ENCODE results near the gene APOO. TPM values are rescaled to one million over a fixed set of nuclear protein-coding genes. Genes with fewer than 3 reads are reported as not detected.

Gene APOO
- total and polyA plus RNA-seq, 2 experiments from 2014 or later, result 32.8 to 72.4 TPM

DNA sequence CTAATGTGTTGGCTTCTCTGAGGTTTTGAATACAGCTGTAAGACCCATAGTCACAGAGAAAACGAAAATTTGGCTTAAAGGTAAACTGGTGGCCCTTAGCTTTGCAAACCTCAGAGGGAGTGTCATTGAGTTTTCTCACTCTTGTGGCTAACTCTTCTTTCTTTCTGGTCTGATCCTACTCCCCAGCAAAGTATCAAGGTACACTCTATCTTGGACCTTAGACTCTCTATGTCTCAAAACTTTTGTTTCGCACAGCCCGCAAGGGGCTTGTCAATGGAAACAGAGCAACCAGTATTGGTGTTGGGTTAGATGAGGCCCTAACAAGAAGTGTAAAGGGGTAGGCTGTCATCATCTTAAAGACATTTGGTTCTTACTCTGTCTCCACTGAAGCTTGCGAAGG, 19.8 kb downstream of the APOO start:
- ATAC-seq (no peak), DNase-seq (ENCODE audit: low spot score) (no peak)
- no peak overlapping the region for H3K4me3 ChIP-seq
- no peaks in the 10 kb centered on the region for H4K20me1 ChIP-seq (replicated peaks; ENCODE audit: insufficient read depth)
- H3F3A ChIP-seq (replicated peaks; ENCODE audit: low read depth), result no peaks in the 10 kb centered on the region
- TF ChIP-seq, protein P1, sequence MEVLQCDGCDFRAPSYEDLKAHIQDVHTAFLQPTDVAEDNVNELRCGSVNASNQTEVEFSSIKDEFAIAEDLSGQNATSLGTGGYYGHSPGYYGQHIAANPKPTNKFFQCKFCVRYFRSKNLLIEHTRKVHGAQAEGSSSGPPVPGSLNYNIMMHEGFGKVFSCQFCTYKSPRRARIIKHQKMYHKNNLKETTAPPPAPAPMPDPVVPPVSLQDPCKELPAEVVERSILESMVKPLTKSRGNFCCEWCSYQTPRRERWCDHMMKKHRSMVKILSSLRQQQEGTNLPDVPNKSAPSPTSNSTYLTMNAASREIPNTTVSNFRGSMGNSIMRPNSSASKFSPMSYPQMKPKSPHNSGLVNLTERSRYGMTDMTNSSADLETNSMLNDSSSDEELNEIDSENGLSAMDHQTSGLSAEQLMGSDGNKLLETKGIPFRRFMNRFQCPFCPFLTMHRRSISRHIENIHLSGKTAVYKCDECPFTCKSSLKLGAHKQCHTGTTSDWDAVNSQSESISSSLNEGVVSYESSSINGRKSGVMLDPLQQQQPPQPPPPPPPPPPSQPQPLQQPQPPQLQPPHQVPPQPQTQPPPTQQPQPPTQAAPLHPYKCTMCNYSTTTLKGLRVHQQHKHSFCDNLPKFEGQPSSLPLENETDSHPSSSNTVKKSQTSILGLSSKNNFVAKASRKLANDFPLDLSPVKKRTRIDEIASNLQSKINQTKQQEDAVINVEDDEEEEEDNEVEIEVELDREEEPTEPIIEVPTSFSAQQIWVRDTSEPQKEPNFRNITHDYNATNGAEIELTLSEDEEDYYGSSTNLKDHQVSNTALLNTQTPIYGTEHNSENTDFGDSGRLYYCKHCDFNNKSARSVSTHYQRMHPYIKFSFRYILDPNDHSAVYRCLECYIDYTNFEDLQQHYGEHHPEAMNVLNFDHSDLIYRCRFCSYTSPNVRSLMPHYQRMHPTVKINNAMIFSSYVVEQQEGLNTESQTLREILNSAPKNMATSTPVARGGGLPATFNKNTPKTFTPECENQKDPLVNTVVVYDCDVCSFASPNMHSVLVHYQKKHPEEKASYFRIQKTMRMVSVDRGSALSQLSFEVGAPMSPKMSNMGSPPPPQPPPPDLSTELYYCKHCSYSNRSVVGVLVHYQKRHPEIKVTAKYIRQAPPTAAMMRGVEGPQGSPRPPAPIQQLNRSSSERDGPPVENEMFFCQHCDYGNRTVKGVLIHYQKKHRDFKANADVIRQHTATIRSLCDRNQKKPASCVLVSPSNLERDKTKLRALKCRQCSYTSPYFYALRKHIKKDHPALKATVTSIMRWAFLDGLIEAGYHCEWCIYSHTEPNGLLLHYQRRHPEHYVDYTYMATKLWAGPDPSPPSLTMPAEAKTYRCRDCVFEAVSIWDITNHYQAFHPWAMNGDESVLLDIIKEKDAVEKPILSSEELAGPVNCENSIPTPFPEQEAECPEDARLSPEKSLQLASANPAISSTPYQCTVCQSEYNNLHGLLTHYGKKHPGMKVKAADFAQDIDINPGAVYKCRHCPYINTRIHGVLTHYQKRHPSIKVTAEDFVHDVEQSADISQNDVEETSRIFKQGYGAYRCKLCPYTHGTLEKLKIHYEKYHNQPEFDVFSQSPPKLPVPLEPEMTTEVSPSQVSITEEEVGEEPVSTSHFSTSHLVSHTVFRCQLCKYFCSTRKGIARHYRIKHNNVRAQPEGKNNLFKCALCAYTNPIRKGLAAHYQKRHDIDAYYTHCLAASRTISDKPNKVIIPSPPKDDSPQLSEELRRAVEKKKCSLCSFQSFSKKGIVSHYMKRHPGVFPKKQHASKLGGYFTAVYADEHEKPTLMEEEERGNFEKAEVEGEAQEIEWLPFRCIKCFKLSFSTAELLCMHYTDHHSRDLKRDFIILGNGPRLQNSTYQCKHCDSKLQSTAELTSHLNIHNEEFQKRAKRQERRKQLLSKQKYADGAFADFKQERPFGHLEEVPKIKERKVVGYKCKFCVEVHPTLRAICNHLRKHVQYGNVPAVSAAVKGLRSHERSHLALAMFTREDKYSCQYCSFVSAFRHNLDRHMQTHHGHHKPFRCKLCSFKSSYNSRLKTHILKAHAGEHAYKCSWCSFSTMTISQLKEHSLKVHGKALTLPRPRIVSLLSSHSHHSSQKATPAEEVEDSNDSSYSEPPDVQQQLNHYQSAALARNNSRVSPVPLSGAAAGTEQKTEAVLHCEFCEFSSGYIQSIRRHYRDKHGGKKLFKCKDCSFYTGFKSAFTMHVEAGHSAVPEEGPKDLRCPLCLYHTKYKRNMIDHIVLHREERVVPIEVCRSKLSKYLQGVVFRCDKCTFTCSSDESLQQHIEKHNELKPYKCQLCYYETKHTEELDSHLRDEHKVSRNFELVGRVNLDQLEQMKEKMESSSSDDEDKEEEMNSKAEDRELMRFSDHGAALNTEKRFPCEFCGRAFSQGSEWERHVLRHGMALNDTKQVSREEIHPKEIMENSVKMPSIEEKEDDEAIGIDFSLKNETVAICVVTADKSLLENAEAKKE (CRISPR knock-in tag; IDR thresholded peaks at IDR 0.05), result no peak
- TF ChIP-seq STAT1 (IDR thresholded peaks at IDR 0.05; ENCODE audit: unreplicated experiment) (no peak), EZH2 (IDR thresholded peaks at IDR 0.05; ENCODE audit: low read depth, unreplicated experiment) (no peak), POLR2AphosphoS5 (IDR thresholded peaks at IDR 0.05; ENCODE audit: low read depth) (no peak), NANOG (IDR thresholded peaks at IDR 0.05; ENCODE audit: borderline replicate concordance) (no peak), CREB1 (CRISPR knock-in tag; IDR thresholded peaks at IDR 0.05; ENCODE audit: low read depth) (no peak), EZH2phosphoT487 (IDR thresholded peaks at IDR 0.05; ENCODE audit: unreplicated experiment) (no peak), ZNF331 (CRISPR knock-in tag; IDR thresholded peaks at IDR 0.05; ENCODE audit: low read depth) (no peak), JUNB (IDR thresholded peaks at IDR 0.05; ENCODE audit: unreplicated experiment) (no peak), ZNF114 (CRISPR knock-in tag; IDR thresholded peaks at IDR 0.05) (no peak)
- TF ChIP-seq, protein P2, sequence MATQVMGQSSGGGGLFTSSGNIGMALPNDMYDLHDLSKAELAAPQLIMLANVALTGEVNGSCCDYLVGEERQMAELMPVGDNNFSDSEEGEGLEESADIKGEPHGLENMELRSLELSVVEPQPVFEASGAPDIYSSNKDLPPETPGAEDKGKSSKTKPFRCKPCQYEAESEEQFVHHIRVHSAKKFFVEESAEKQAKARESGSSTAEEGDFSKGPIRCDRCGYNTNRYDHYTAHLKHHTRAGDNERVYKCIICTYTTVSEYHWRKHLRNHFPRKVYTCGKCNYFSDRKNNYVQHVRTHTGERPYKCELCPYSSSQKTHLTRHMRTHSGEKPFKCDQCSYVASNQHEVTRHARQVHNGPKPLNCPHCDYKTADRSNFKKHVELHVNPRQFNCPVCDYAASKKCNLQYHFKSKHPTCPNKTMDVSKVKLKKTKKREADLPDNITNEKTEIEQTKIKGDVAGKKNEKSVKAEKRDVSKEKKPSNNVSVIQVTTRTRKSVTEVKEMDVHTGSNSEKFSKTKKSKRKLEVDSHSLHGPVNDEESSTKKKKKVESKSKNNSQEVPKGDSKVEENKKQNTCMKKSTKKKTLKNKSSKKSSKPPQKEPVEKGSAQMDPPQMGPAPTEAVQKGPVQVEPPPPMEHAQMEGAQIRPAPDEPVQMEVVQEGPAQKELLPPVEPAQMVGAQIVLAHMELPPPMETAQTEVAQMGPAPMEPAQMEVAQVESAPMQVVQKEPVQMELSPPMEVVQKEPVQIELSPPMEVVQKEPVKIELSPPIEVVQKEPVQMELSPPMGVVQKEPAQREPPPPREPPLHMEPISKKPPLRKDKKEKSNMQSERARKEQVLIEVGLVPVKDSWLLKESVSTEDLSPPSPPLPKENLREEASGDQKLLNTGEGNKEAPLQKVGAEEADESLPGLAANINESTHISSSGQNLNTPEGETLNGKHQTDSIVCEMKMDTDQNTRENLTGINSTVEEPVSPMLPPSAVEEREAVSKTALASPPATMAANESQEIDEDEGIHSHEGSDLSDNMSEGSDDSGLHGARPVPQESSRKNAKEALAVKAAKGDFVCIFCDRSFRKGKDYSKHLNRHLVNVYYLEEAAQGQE (IDR thresholded peaks at IDR 0.05; ENCODE audit: unreplicated experiment), result no peak
- TF ChIP-seq, protein P3, sequence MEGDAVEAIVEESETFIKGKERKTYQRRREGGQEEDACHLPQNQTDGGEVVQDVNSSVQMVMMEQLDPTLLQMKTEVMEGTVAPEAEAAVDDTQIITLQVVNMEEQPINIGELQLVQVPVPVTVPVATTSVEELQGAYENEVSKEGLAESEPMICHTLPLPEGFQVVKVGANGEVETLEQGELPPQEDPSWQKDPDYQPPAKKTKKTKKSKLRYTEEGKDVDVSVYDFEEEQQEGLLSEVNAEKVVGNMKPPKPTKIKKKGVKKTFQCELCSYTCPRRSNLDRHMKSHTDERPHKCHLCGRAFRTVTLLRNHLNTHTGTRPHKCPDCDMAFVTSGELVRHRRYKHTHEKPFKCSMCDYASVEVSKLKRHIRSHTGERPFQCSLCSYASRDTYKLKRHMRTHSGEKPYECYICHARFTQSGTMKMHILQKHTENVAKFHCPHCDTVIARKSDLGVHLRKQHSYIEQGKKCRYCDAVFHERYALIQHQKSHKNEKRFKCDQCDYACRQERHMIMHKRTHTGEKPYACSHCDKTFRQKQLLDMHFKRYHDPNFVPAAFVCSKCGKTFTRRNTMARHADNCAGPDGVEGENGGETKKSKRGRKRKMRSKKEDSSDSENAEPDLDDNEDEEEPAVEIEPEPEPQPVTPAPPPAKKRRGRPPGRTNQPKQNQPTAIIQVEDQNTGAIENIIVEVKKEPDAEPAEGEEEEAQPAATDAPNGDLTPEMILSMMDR (conservative IDR thresholded peaks at IDR 0.05; ENCODE audit: low read depth in 2 of 2), result no peak
- TF ChIP-seq, protein P4, sequence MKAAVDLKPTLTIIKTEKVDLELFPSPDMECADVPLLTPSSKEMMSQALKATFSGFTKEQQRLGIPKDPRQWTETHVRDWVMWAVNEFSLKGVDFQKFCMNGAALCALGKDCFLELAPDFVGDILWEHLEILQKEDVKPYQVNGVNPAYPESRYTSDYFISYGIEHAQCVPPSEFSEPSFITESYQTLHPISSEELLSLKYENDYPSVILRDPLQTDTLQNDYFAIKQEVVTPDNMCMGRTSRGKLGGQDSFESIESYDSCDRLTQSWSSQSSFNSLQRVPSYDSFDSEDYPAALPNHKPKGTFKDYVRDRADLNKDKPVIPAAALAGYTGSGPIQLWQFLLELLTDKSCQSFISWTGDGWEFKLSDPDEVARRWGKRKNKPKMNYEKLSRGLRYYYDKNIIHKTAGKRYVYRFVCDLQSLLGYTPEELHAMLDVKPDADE (IDR thresholded peaks at IDR 0.05), result no peak
- H3K4me2 ChIP-seq, result no peak overlapping the region
- H3K27ac ChIP-seq (ENCODE audit: low read depth), result no peak overlapping the region
- H3K27me3 ChIP-seq (ENCODE audit: insufficient read depth), result no peaks in the 10 kb centered on the region
- no peak overlapping the region for H2AFZ ChIP-seq
- peaks cover 17% of the 10 kb centered on the region for H3K4me1 Mint-ChIP-seq
- no peaks in the 10 kb centered on the region for H3K9me3 Mint-ChIP-seq
- no peaks in the 10 kb centered on the region for H3K79me2 ChIP-seq (replicated peaks; ENCODE audit: insufficient read depth)
- no peak overlapping the region for H3K4me3 Mint-ChIP-seq
- H3K36me3 Mint-ChIP-seq (ENCODE audit: low read depth), result peaks cover 3% of the 10 kb centered on the region; the same call in 1 of the 3 replicates
- no peaks in the 10 kb centered on the region for H3K9me2 ChIP-seq (ENCODE audit: insufficient read depth)
- no peaks in the 10 kb centered on the region; the same call in 1 of the 2 replicates for H3K4me1 ChIP-seq (ENCODE audit: insufficient read depth)
- no peaks in the 10 kb centered on the region for H3K36me3 ChIP-seq (ENCODE audit: insufficient read depth)
- H3K27me3 Mint-ChIP-seq (ENCODE audit: insufficient read depth, low read depth, poor library complexity), result peaks cover 2% of the 10 kb centered on the region
- H3K27ac Mint-ChIP-seq, result no peak overlapping the region
